ENCODE data around the gene SEC61B. TPM values are rescaled to one million over a fixed set of nuclear protein-coding genes. Genes with fewer than 3 reads are reported as not detected.

Gene SEC61B
- total and polyA plus RNA-seq, 9 of the 15 experiments (the other 6 are each of a cell fraction or from before 2014, with no cell fraction given) = 57.8 to 262 (median 172) TPM

- BruUV-seq (replicated peaks) = no TSS peak
- WGBS (ENCODE audit: insufficient coverage, low coverage, missing lambda C conversion rate) = 77% methylated on average over 3 of the region's 3 CpGs
- in situ Hi-C loops (cut with MboI) = no loop called here
- peak; percentile 60 for FAIRE-seq
- Histone ChIP-seq H4K20me1 (replicated peaks; ENCODE audit: control insufficient read depth, insufficient read depth, low read length) (peaks cover 6% of the 10 kb centered on the region; the same call in 1 of the 2 replicates), H3K9me3 (replicated peaks; ENCODE audit: control insufficient read depth, insufficient read depth, low read depth, low read length) (no peaks in the 10 kb centered on the region), H3K9ac (ENCODE audit: insufficient read depth in 1 of 2, low read depth in 2 of 2, low read length in 2 of 2) (no peak overlapping the region), H3K27ac (ENCODE audit: extremely low read depth, low read depth, low read length) (no peak overlapping the region), H3K4me3 (no peak overlapping the region), H3K9me1 (ENCODE audit: control insufficient read depth, insufficient read depth, low read length) (no peaks in the 10 kb centered on the region), H3K27me3 (ENCODE audit: control insufficient read depth in 2 of 2, insufficient read depth in 2 of 2, low read length in 2 of 2) (no peaks in the 10 kb centered on the region), H2AFZ (ENCODE audit: low read depth, low read length) (no peak overlapping the region), H3K4me2 (ENCODE audit: insufficient read depth, low read length) (no peak overlapping the region), H3K36me3 (ENCODE audit: control insufficient read depth, insufficient read depth, low read length) (peaks cover 72% of the 10 kb centered on the region), H3K79me2 (ENCODE audit: control insufficient read depth, insufficient read depth, low read length) (peaks cover 16% of the 10 kb centered on the region), H3K4me1 (replicated peaks in 1 of 2; ENCODE audit: control insufficient read depth in 2 of 2, insufficient read depth in 2 of 2, low read length in 2 of 2) (no peaks in the 10 kb centered on the region; a peak in 1 of 5 replicates)
- ChIA-PET POLR2A (interaction anchor here (1.0 to 3.2 kb wide), 2 partner anchors 8 to 29 kb away, joined by 3 to 45 read pairs; partner anchors contain the start of genes ALG2 and SEC61B), CTCF (ENCODE audit: low intra/inter-chr PET ratio) (no interaction called here)
- no peak for ATAC-seq
- DNase-seq (ENCODE audit: extremely low read depth in 1 of 4, low spot score in 3 of 4) = no peak
- intact Hi-C loops (cut with micrococcal nuclease) = no loop called here
- TF ChIP-seq ZNF3 (CRISPR knock-in tag; IDR thresholded peaks at IDR 0.05) (no peak), ZNF830 (CRISPR knock-in tag; IDR thresholded peaks at IDR 0.05) (no peak), ILF3 (IDR thresholded peaks at IDR 0.05; ENCODE audit: borderline replicate concordance) (no peak)
- TF ChIP-seq, protein P1, sequence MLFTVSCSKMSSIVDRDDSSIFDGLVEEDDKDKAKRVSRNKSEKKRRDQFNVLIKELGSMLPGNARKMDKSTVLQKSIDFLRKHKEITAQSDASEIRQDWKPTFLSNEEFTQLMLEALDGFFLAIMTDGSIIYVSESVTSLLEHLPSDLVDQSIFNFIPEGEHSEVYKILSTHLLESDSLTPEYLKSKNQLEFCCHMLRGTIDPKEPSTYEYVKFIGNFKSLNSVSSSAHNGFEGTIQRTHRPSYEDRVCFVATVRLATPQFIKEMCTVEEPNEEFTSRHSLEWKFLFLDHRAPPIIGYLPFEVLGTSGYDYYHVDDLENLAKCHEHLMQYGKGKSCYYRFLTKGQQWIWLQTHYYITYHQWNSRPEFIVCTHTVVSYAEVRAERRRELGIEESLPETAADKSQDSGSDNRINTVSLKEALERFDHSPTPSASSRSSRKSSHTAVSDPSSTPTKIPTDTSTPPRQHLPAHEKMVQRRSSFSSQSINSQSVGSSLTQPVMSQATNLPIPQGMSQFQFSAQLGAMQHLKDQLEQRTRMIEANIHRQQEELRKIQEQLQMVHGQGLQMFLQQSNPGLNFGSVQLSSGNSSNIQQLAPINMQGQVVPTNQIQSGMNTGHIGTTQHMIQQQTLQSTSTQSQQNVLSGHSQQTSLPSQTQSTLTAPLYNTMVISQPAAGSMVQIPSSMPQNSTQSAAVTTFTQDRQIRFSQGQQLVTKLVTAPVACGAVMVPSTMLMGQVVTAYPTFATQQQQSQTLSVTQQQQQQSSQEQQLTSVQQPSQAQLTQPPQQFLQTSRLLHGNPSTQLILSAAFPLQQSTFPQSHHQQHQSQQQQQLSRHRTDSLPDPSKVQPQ (CRISPR knock-in tag; IDR thresholded peaks at IDR 0.05; ENCODE audit: borderline replicate concordance) = no peak
- TF ChIP-seq, protein P2, sequence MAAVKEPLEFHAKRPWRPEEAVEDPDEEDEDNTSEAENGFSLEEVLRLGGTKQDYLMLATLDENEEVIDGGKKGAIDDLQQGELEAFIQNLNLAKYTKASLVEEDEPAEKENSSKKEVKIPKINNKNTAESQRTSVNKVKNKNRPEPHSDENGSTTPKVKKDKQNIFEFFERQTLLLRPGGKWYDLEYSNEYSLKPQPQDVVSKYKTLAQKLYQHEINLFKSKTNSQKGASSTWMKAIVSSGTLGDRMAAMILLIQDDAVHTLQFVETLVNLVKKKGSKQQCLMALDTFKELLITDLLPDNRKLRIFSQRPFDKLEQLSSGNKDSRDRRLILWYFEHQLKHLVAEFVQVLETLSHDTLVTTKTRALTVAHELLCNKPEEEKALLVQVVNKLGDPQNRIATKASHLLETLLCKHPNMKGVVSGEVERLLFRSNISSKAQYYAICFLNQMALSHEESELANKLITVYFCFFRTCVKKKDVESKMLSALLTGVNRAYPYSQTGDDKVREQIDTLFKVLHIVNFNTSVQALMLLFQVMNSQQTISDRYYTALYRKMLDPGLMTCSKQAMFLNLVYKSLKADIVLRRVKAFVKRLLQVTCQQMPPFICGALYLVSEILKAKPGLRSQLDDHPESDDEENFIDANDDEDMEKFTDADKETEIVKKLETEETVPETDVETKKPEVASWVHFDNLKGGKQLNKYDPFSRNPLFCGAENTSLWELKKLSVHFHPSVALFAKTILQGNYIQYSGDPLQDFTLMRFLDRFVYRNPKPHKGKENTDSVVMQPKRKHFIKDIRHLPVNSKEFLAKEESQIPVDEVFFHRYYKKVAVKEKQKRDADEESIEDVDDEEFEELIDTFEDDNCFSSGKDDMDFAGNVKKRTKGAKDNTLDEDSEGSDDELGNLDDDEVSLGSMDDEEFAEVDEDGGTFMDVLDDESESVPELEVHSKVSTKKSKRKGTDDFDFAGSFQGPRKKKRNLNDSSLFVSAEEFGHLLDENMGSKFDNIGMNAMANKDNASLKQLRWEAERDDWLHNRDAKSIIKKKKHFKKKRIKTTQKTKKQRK (IDR thresholded peaks at IDR 0.05; ENCODE audit: borderline replicate concordance, low read depth, low read length) = no peak
- TF ChIP-seq, protein P3, sequence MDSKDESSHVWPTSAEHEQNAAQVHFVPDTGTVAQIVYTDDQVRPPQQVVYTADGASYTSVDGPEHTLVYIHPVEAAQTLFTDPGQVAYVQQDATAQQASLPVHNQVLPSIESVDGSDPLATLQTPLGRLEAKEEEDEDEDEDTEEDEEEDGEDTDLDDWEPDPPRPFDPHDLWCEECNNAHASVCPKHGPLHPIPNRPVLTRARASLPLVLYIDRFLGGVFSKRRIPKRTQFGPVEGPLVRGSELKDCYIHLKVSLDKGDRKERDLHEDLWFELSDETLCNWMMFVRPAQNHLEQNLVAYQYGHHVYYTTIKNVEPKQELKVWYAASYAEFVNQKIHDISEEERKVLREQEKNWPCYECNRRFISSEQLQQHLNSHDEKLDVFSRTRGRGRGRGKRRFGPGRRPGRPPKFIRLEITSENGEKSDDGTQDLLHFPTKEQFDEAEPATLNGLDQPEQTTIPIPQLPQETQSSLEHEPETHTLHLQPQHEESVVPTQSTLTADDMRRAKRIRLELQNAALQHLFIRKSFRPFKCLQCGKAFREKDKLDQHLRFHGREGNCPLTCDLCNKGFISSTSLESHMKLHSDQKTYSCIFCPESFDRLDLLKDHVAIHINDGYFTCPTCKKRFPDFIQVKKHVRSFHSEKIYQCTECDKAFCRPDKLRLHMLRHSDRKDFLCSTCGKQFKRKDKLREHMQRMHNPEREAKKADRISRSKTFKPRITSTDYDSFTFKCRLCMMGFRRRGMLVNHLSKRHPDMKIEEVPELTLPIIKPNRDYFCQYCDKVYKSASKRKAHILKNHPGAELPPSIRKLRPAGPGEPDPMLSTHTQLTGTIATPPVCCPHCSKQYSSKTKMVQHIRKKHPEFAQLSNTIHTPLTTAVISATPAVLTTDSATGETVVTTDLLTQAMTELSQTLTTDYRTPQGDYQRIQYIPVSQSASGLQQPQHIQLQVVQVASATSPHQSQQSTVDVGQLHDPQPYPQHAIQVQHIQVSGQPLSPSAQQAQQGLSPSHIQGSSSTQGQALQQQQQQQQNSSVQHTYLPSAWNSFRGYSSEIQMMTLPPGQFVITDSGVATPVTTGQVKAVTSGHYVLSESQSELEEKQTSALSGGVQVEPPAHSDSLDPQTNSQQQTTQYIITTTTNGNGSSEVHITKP (IDR thresholded peaks at IDR 0.05; ENCODE audit: partially characterized antibody) = no peak
Measured at GRCh38 chr9:99230206-99230605, 8.1 kb downstream of the SEC61B start.
